PFSK-1 (cell line): Measurements from ENCODE around the gene ISM1. TPM values are rescaled to one million over a fixed set of nuclear protein-coding genes. Genes with fewer than 3 reads are reported as not detected.

Experiments
- FOXP2 ChIP-seq: optimal IDR thresholded peaks from 2 replicates; pipeline ENCODE3; 2011; ENCODE audit warnings: borderline replicate concordance, control low read depth, inconsistent platforms; ENCODE audit not compliant: insufficient read depth; ENCODE audit errors: extremely low read length, extremely low read depth
- POLR2AphosphoS5 ChIP-seq: IDR thresholded peaks from 2 replicates; pipeline ENCODE4 v1.6.1; 2012; ENCODE audit warnings: low read depth, mild to moderate bottlenecking, control low read depth, low read length, moderate library complexity
- SIN3A ChIP-seq: IDR thresholded peaks from 2 replicates; pipeline ENCODE4 v1.6.1; 2012; ENCODE audit warnings: mild to moderate bottlenecking, low read length, moderate library complexity, borderline replicate concordance; ENCODE audit not compliant: insufficient read depth
- TAF1 ChIP-seq: IDR thresholded peaks from 2 replicates; pipeline ENCODE4 v1.6.1; 2012; ENCODE audit warnings: low read length, control low read depth, borderline replicate concordance; ENCODE audit not compliant: insufficient read depth
- polyA plus RNA-seq: library from polyadenylated mRNA; unstranded; fragments of >200 nt; gene quantifications from one replicate; pipeline ENCODE4 v1.2.1, GENCODE V29; 2012; ENCODE audit warnings: low read depth, missing spikeins; ENCODE audit not compliant: insufficient read length
- TF ChIP-seq, protein P1 (sequence below), 2 experiments: IDR thresholded peaks; 2 replicates each; pipeline versions ENCODE4 v1.6.1 to v1.8.0; 2011 to 2012; ENCODE audit warnings: low read depth in 2 of 2, low read length in 2 of 2, control low read depth in 1 of 2, inconsistent platforms in 1 of 2, mild to moderate bottlenecking in 1 of 2, moderate library complexity in 1 of 2; ENCODE audit not compliant: insufficient read depth in 1 of 2

Gene ISM1
- polyA plus RNA-seq, result not detected

DNA sequence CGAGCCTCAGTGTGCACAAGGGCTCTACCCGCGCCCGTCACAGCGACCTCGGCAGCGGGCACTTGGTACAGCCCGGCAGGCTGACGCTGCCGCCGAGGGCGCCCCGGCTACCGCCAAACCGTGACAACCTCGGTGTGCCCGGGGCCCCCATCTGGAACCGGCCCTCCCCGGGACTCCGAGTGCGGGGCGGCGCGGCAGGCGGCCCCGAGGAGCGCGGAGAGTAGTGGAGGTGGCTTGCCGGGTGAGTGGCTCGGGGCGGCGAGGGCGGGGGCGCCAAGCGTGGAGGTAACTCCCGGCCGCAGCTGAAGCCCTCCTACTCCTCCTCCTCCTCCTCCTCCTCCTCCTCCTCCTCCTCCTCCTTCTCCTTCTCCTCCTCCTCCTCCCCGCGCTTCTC is at the start of gene ISM1:
ISM1 (plus strand) TSS at position 371 of the 394 bp plus-strand sequence. CDS start 503 bp downstream, outside the sequence.
- no peak for TF ChIP-seq POLR2AphosphoS5
- TF ChIP-seq FOXP2, result no peak
- TF ChIP-seq SIN3A, result no peak
- TF ChIP-seq, protein P1, sequence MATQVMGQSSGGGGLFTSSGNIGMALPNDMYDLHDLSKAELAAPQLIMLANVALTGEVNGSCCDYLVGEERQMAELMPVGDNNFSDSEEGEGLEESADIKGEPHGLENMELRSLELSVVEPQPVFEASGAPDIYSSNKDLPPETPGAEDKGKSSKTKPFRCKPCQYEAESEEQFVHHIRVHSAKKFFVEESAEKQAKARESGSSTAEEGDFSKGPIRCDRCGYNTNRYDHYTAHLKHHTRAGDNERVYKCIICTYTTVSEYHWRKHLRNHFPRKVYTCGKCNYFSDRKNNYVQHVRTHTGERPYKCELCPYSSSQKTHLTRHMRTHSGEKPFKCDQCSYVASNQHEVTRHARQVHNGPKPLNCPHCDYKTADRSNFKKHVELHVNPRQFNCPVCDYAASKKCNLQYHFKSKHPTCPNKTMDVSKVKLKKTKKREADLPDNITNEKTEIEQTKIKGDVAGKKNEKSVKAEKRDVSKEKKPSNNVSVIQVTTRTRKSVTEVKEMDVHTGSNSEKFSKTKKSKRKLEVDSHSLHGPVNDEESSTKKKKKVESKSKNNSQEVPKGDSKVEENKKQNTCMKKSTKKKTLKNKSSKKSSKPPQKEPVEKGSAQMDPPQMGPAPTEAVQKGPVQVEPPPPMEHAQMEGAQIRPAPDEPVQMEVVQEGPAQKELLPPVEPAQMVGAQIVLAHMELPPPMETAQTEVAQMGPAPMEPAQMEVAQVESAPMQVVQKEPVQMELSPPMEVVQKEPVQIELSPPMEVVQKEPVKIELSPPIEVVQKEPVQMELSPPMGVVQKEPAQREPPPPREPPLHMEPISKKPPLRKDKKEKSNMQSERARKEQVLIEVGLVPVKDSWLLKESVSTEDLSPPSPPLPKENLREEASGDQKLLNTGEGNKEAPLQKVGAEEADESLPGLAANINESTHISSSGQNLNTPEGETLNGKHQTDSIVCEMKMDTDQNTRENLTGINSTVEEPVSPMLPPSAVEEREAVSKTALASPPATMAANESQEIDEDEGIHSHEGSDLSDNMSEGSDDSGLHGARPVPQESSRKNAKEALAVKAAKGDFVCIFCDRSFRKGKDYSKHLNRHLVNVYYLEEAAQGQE (IDR thresholded peaks at IDR 0.05; ENCODE audit: insufficient read depth in 1 of 2, low read depth in 2 of 2, low read length in 2 of 2), result no peak
- TF ChIP-seq TAF1, result no peak

DNA sequence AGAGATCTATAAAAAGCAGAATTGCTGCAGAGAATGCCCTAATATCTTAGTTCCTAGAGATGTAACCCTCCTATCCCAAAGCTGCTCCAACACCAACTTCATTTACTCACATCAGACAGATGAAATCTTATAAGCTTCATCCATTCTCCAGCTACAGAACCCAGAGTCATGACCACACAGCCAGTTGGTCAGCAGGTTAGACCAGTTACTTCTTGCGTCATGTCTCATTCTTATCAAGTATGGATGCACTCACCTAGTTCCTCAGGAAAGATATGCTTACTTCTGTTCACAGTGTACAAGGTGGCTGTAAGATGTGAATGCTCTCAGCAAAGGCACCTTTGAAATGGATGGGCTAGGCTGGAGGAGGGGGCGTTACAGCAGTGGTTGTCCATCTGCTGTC is 47.9 kb upstream of the ISM1 start:
- TF ChIP-seq FOXP2 (no peak), TAF1 (no peak), SIN3A (no peak), POLR2AphosphoS5 (no peak)
- TF ChIP-seq, protein P1 (IDR thresholded peaks at IDR 0.05; ENCODE audit: insufficient read depth in 1 of 2, low read depth in 2 of 2, low read length in 2 of 2), result no peak

DNA sequence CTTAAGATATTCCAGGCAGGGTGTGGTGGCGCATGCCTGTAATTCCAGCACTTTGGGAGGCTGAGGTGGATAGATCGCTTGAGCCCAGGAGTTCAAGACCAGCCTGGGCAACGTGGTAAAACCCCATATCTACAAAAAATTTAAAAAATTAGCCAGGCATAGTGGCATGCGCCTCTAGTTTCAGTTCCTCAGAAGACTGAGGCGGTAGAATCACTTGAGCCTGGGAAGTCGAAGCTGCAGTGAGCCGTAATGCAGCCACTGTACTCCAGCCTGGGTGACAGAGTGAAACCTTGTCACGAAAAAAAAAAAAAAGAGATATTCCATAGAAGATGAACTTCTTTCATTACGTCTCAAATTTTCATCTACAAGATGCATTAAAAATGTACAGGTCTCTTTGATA is 46.7 kb upstream of the ISM1 start:
- TF ChIP-seq SIN3A, result no peak
- no peak for TF ChIP-seq POLR2AphosphoS5
- TF ChIP-seq TAF1, result no peak
- TF ChIP-seq, protein P1 (IDR thresholded peaks at IDR 0.05; ENCODE audit: insufficient read depth in 1 of 2, low read depth in 2 of 2, low read length in 2 of 2), result no peak
- no peak for TF ChIP-seq FOXP2

DNA sequence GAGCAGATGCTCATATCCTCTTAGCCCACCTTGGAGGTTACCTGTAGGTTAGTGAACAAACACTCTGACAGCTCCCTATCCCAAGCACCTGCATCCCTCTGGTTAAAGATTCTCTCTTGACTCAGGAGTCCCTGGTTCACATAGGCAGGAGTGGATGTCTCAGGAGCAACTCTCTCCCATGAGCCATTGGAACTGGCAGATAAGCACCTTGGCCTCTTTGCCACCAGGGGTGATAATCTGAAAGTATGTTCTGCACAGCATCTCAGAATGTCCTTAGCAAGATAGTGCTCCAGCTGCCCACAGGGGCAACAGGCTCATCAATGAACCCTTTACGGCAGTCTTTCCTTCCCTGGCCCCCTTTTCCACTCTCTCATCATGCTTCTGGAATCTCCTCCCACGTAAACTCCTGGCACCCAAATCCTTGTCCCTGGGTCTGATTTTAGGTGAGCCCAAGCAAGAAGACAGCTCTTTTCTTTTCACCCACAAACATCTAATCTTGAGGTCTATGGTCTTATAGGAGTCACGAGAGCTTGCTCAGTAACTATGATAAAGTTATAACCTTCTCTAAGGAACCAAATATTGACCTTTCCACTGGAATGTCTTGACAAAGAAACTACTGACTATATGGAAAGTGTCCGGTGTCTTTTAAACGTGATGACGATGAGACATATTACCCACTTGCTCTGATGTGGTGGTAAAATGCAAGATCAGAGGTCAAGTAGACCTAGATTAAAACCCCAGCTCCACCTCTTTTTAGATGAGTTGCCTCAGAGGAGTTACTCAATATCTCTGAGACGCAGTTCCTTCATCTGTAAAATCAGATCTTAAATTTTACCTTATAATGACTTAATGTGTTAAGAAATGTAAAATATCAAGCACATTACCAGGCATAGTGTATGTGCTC is 39.8 kb upstream of the ISM1 start:
- no peak for TF ChIP-seq SIN3A
- TF ChIP-seq POLR2AphosphoS5, result no peak
- TF ChIP-seq, protein P1 (IDR thresholded peaks at IDR 0.05; ENCODE audit: insufficient read depth in 1 of 2, low read depth in 2 of 2, low read length in 2 of 2), result no peak
- no peak for TF ChIP-seq FOXP2
- TF ChIP-seq TAF1, result no peak
